Activated CD8-positive, alpha-beta T cell treated with anti-CD3 and anti-CD28 coated beads for 36 hours (primary cell): ENCODE data around the gene SHISA5. TPM values are rescaled to one million over a fixed set of nuclear protein-coding genes. Genes with fewer than 3 reads are reported as not detected.

Experiments
- ATAC-seq: fragments of 200-7000 bp; cut with Tn5 transposase; one replicate; pipeline ENCODE4 v1.10.0; 2021; ENCODE audit warnings: mild to moderate bottlenecking, moderate library complexity
- CTCF ChIA-PET: fragments of 350-600 bp; sonication (Branson Sonifier 250); formaldehyde crosslinking; loops from one replicate; lab custom pipeline; 2021; ENCODE audit warnings: antibody characterized with exemption; lab: Charles Lee
- POLR2A ChIA-PET: fragments of 350-600 bp; sonication (Branson Sonifier 250); formaldehyde crosslinking; loops from one replicate; lab custom pipeline; 2021; ENCODE audit warnings: antibody characterized with exemption; lab: Charles Lee
- DNase-seq: peaks from one replicate; pipeline ENCODE4 v3.0.0-alpha.2; 2020
- H3K27ac Mint-ChIP-seq: one replicate; pipeline ENCODE4 v1.8.0; 2021; ENCODE audit warnings: mild to moderate bottlenecking, mixed read lengths
- H3K27me3 Mint-ChIP-seq: one replicate; pipeline ENCODE4 v1.8.0; 2021; ENCODE audit warnings: mixed read lengths
- H3K36me3 Mint-ChIP-seq: one replicate; pipeline ENCODE4 v1.8.0; 2021; ENCODE audit warnings: low read depth, mixed read lengths
- H3K4me1 Mint-ChIP-seq: one replicate; pipeline ENCODE4 v1.8.0; 2021; ENCODE audit warnings: low read depth, mixed read lengths
- H3K4me3 Mint-ChIP-seq: one replicate; pipeline ENCODE4 v1.8.0; 2021; ENCODE audit warnings: mild to moderate bottlenecking, moderate library complexity, mixed read lengths
- H3K9me3 Mint-ChIP-seq: one replicate; pipeline ENCODE4 v1.8.0; 2021; ENCODE audit warnings: mixed read lengths
- CTCF ChIP-seq: fragments of 200-600 bp; IDR thresholded peaks from one replicate; pipeline ENCODE4 v1.8.0; 2022; ENCODE audit warnings: antibody characterized with exemption, mild to moderate bottlenecking
- intact Hi-C: fragments of 100-400 bp; cut with micrococcal nuclease; formaldehyde crosslinking; loops from one replicate; pipeline ENCODE4 v1.10.0; 2022
- total RNA-seq, 2 experiments: library from RNA; stranded (reverse); gene quantifications; one replicate each; pipeline ENCODE4 v1.2.3, GENCODE V29; 2021

Gene SHISA5
- total RNA-seq, 2 experiments from 2014 or later, result 65.9 to 71.4 TPM

GRCh38 chr3:48428088-48428571, 75.8 kb downstream of the SHISA5 start:
- no peak for ATAC-seq
- Mint-ChIP-seq H3K36me3 (peaks cover 10% of the 10 kb centered on the region), H3K4me1 (peaks cover 4% of the 10 kb centered on the region), H3K4me3 (peak overlapping the region; percentile 25), H3K27ac (no peak overlapping the region), H3K9me3 (no peaks in the 10 kb centered on the region), H3K27me3 (peaks cover 6% of the 10 kb centered on the region)
- TF ChIP-seq CTCF, result no peak
- ChIA-PET CTCF (interaction anchor here (1.0 to 2.9 kb wide), 2 partner anchors 8 to 18 kb away, joined by 3 to 17 read pairs; partner anchors contain the start of gene ATRIP), POLR2A (interaction anchor here (2.4 kb wide), 1 partner anchor 11 kb away, joined by 8 read pairs; the partner anchor contains the start of genes CCDC51 and TMA7)
- intact Hi-C loops, result no loop called here
- no peak for DNase-seq

GRCh38 chr3:48427630-48427962, 76.4 kb downstream of the SHISA5 start:
- H3K9me3 Mint-ChIP-seq, result no peaks in the 10 kb centered on the region
- ATAC-seq, result no peak
- no peak for DNase-seq
- TF ChIP-seq CTCF, result no peak
- ChIA-PET POLR2A (no interaction called here), CTCF (interaction anchor here (1.0 to 2.9 kb wide), 2 partner anchors 8 to 18 kb away, joined by 3 to 17 read pairs; partner anchors contain the start of gene ATRIP)
- peak overlapping the region; percentile 25 for H3K4me3 Mint-ChIP-seq
- H3K27ac Mint-ChIP-seq, result no peak overlapping the region
- H3K4me1 Mint-ChIP-seq, result peaks cover 4% of the 10 kb centered on the region
- peaks cover 10% of the 10 kb centered on the region for H3K36me3 Mint-ChIP-seq
- intact Hi-C loops, result no loop called here
- peaks cover 6% of the 10 kb centered on the region for H3K27me3 Mint-ChIP-seq

GRCh38 chr3:48426944-48427629, 76.9 kb downstream of the SHISA5 start:
- POLR2A ChIA-PET, result interaction anchor here (1.4 kb wide), 1 partner anchor 12 kb away, joined by 6 read pairs; the partner anchor contains the start of genes CCDC51 and TMA7
- Mint-ChIP-seq H3K27me3 (peaks cover 6% of the 10 kb centered on the region), H3K4me3 (no peak overlapping the region), H3K4me1 (peaks cover 4% of the 10 kb centered on the region), H3K9me3 (no peaks in the 10 kb centered on the region), H3K27ac (no peak overlapping the region), H3K36me3 (peaks cover 6% of the 10 kb centered on the region)
- no peak for ATAC-seq
- TF ChIP-seq CTCF, result no peak
- CTCF ChIA-PET, result interaction anchor here (1.0 to 2.9 kb wide), 3 partner anchors 9 to 26 kb away, joined by 3 to 17 read pairs (median 3); partner anchors contain the start of gene ATRIP
- no peak for DNase-seq
- intact Hi-C loops, result no loop called here

GRCh38 chr3:48426401-48426909, 77.5 kb downstream of the SHISA5 start:
- H3K4me3 Mint-ChIP-seq, result no peak overlapping the region
- DNase-seq (no peak), ATAC-seq (no peak)
- ChIA-PET POLR2A (interaction anchor here (1.2 to 1.4 kb wide), 2 partner anchors 13 to 20 kb away, joined by 3 to 6 read pairs; partner anchors contain the start of genes ATRIP, CCDC51 and TMA7), CTCF (interaction anchor here (1.2 to 2.9 kb wide), 2 partner anchors 9 to 26 kb away, joined by 3 to 17 read pairs; no protein-coding TSS in a partner anchor)
- H3K4me1 Mint-ChIP-seq, result peaks cover 4% of the 10 kb centered on the region
- H3K27ac Mint-ChIP-seq, result no peak overlapping the region
- H3K27me3 Mint-ChIP-seq, result peaks cover 6% of the 10 kb centered on the region
- no peaks in the 10 kb centered on the region for H3K36me3 Mint-ChIP-seq
- intact Hi-C loops, result no loop called here
- TF ChIP-seq CTCF, result no peak
- H3K9me3 Mint-ChIP-seq, result no peaks in the 10 kb centered on the region
